ENCODE measurements around the gene WFS1. TPM values are rescaled to one million over a fixed set of nuclear protein-coding genes. Genes with fewer than 3 reads are reported as not detected.

WFS1 gene
- total RNA-seq, 2 donors from 2014 or later, result 12.1 to 12.7 TPM

- Histone ChIP-seq H3K27me3 (no peaks in the 10 kb centered on the region), H3K4me1 (no peaks in the 10 kb centered on the region), H3K36me3 (no peaks in the 10 kb centered on the region), H3K27ac (no peak overlapping the region), H3K9ac (ENCODE audit: low read depth in 2 of 2, low read length in 2 of 2) (no peak overlapping the region), H3K4me3 (no peak overlapping the region), H3K9me3 (no peaks in the 10 kb centered on the region)
- TF ChIP-seq, protein P1, sequence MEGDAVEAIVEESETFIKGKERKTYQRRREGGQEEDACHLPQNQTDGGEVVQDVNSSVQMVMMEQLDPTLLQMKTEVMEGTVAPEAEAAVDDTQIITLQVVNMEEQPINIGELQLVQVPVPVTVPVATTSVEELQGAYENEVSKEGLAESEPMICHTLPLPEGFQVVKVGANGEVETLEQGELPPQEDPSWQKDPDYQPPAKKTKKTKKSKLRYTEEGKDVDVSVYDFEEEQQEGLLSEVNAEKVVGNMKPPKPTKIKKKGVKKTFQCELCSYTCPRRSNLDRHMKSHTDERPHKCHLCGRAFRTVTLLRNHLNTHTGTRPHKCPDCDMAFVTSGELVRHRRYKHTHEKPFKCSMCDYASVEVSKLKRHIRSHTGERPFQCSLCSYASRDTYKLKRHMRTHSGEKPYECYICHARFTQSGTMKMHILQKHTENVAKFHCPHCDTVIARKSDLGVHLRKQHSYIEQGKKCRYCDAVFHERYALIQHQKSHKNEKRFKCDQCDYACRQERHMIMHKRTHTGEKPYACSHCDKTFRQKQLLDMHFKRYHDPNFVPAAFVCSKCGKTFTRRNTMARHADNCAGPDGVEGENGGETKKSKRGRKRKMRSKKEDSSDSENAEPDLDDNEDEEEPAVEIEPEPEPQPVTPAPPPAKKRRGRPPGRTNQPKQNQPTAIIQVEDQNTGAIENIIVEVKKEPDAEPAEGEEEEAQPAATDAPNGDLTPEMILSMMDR (IDR thresholded peaks at IDR 0.05), result peak; percentile 25
- intact Hi-C loops (cut with DNase I), result no loop called here
- no peak for DNase-seq
Measured at GRCh38 chr4:6264225-6264540, 5.5 kb upstream of the WFS1 start.

- DNase-seq, result no peak
- H3K27me3 ChIP-seq, result no peaks in the 10 kb centered on the region
- no peak overlapping the region for H3K27ac ChIP-seq
- intact Hi-C loops (cut with DNase I), result no loop called here
- H3K36me3 ChIP-seq, result no peaks in the 10 kb centered on the region
- no peaks in the 10 kb centered on the region for H3K9me3 ChIP-seq
- H3K4me3 ChIP-seq, result no peak overlapping the region
- TF ChIP-seq, protein P1 (IDR thresholded peaks at IDR 0.05), result no peak
- no peaks in the 10 kb centered on the region for H3K4me1 ChIP-seq
- no peak overlapping the region for H3K9ac ChIP-seq (ENCODE audit: low read depth in 2 of 2, low read length in 2 of 2)
Measured at GRCh38 chr4:6265546-6265945, 4.1 kb upstream of the WFS1 start.

GRCh38 chr4:6267573-6267972 is 2.1 kb upstream of the WFS1 start:
- Histone ChIP-seq H3K9ac (ENCODE audit: low read depth in 2 of 2, low read length in 2 of 2) (no peak overlapping the region), H3K36me3 (no peaks in the 10 kb centered on the region), H3K4me3 (no peak overlapping the region), H3K27ac (no peak overlapping the region), H3K4me1 (peaks cover 6% of the 10 kb centered on the region), H3K27me3 (no peaks in the 10 kb centered on the region), H3K9me3 (no peaks in the 10 kb centered on the region)
- TF ChIP-seq, protein P1 (IDR thresholded peaks at IDR 0.05), result no peak
- no peak for DNase-seq
- intact Hi-C loops (cut with DNase I), result no loop called here

DNA sequence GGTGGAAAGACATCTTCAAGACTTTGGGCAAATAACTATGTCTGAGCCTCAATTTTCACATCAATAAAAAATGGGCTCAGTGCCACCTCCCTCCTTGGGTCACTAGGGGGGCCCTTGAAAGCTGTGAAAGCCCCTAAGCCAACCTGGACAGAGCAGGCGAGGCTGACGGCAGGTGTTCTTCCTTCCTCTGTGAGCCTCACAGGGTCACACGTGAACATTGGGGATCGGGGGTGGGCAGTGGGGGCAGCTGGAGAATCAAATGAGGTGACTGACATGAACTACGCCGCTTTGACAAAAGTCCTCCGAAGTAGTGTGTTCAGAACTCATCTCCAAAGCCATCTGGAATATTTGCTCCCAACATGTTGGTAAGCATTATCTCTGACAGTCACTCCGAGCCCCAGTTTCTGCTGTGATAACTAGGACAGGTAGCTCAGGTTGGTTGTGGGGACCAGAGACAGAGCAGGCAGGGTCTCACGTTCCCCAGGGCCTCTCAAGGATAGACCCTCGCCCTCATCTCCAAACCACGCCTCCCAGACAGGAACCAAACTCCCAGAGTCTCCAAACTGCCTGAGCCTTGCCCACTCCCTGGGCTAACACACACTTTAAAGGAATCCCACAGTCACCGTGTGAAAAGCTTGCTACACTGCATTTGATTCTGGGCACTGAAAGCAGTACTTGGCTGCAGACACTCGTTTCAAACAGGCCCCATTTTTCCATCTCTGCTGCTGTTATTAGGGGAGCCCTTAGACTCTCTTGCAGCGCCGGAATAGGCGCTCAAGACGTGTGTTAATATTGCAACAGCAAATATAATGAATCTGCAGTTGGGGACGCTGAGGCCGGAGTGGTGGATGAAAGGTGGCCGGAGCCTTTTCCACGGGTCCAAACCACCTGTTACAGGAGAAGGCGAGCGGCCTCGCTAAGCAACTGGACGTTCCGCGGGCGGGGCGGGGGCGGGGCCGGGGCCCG is 717 bp upstream of the WFS1 start:
- Histone ChIP-seq H3K27ac (no peak overlapping the region), H3K9ac (ENCODE audit: low read depth in 2 of 2, low read length in 2 of 2) (peak overlapping the region in 1 of 2 donors; percentile 63), H3K4me1 (peaks cover 6% of the 10 kb centered on the region), H3K36me3 (no peaks in the 10 kb centered on the region), H3K4me3 (peak overlapping the region; percentile 10), H3K9me3 (no peaks in the 10 kb centered on the region), H3K27me3 (no peaks in the 10 kb centered on the region)
- no peak for DNase-seq
- TF ChIP-seq, protein P1 (IDR thresholded peaks at IDR 0.05), result no peak
- intact Hi-C loops (cut with DNase I), result no loop called here

DNA sequence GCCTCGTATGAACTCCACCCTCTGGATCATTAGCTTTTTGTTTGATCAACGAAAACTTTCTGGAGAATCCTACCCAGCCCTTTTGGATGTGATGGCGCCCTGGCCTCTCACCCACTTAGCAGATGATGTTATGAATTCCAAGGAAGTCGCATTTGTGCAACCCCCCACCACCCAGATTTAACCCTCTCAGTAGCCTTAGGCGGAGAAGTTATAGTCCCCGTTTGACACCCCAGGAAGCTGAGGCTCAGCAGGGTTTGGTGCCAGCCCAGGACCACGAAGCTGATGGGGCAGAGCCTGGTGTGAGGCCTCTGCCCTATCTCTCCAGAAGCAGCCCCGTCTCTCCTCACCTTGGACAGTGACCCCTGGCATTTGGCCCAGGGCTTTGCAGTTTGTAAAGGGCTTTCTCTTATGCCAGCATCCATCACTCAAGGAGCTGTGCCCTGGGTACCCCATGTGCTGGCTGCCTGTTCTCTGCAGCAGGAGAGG is 1.0 kb downstream of the WFS1 start:
- no peaks in the 10 kb centered on the region for H3K36me3 ChIP-seq
- no peaks in the 10 kb centered on the region for H3K9me3 ChIP-seq
- TF ChIP-seq, protein P1 (IDR thresholded peaks at IDR 0.05), result no peak
- intact Hi-C loops (cut with DNase I), result no loop called here
- peak overlapping the region; percentile 90 for H3K4me3 ChIP-seq
- peak overlapping the region; percentile 73 to 93 for H3K9ac ChIP-seq (ENCODE audit: low read depth in 2 of 2, low read length in 2 of 2)
- no peak for DNase-seq
- peaks cover 6% of the 10 kb centered on the region for H3K4me1 ChIP-seq
- no peaks in the 10 kb centered on the region for H3K27me3 ChIP-seq
- H3K27ac ChIP-seq, result no peak overlapping the region
